Measurements from ENCODE around the gene EEF1AKMT1. TPM values are rescaled to one million over a fixed set of nuclear protein-coding genes. Genes with fewer than 3 reads are reported as not detected.
A peak's percentile ranks its signal among the peaks of the same experiment; 100 is the strongest.

The EEF1AKMT1 gene
- total RNA-seq, 1 donor from 2014 or later = 2.9 TPM

GRCh38 chr13:20689291-20689690 lies 84.5 kb downstream of the EEF1AKMT1 start:
- no peak for DNase-seq
- no peaks in the 10 kb centered on the region for H3K36me3 Mint-ChIP-seq (ENCODE audit: unreplicated experiment)
- no peak overlapping the region for H3K27ac Mint-ChIP-seq (ENCODE audit: unreplicated experiment)
- no peak overlapping the region for H3K4me3 Mint-ChIP-seq (ENCODE audit: unreplicated experiment)
- H3K9me3 Mint-ChIP-seq (ENCODE audit: unreplicated experiment) = peaks cover 2% of the 10 kb centered on the region
- peaks cover 3% of the 10 kb centered on the region for H3K27me3 Mint-ChIP-seq (ENCODE audit: unreplicated experiment)
- H3K4me1 Mint-ChIP-seq (ENCODE audit: low read depth, unreplicated experiment) = peaks cover 14% of the 10 kb centered on the region
- TF ChIP-seq CTCF (IDR thresholded peaks at IDR 0.05; ENCODE audit: partially characterized antibody, unreplicated experiment) = no peak

GRCh38 chr13:20686863-20687579 lies 86.7 kb downstream of the EEF1AKMT1 start:
- H3K36me3 Mint-ChIP-seq (ENCODE audit: unreplicated experiment) = no peaks in the 10 kb centered on the region
- peaks cover 7% of the 10 kb centered on the region for H3K27me3 Mint-ChIP-seq (ENCODE audit: unreplicated experiment)
- no peak for DNase-seq
- H3K4me3 Mint-ChIP-seq (ENCODE audit: unreplicated experiment) = no peak overlapping the region
- H3K9me3 Mint-ChIP-seq (ENCODE audit: unreplicated experiment) = peaks cover 2% of the 10 kb centered on the region
- TF ChIP-seq CTCF (IDR thresholded peaks at IDR 0.05; ENCODE audit: partially characterized antibody, unreplicated experiment) = no peak
- H3K4me1 Mint-ChIP-seq (ENCODE audit: low read depth, unreplicated experiment) = peaks cover 14% of the 10 kb centered on the region
- no peak overlapping the region for H3K27ac Mint-ChIP-seq (ENCODE audit: unreplicated experiment)

GRCh38 chr13:20686167-20686566 lies 87.6 kb downstream of the EEF1AKMT1 start:
- TF ChIP-seq CTCF (IDR thresholded peaks at IDR 0.05; ENCODE audit: partially characterized antibody, unreplicated experiment) = no peak
- Mint-ChIP-seq H3K27ac (ENCODE audit: unreplicated experiment) (peak overlapping the region; percentile 22), H3K36me3 (ENCODE audit: unreplicated experiment) (no peaks in the 10 kb centered on the region), H3K9me3 (ENCODE audit: unreplicated experiment) (peaks cover 2% of the 10 kb centered on the region), H3K4me1 (ENCODE audit: low read depth, unreplicated experiment) (peaks cover 14% of the 10 kb centered on the region), H3K4me3 (ENCODE audit: unreplicated experiment) (no peak overlapping the region), H3K27me3 (ENCODE audit: unreplicated experiment) (peaks cover 7% of the 10 kb centered on the region)
- DNase-seq = no peak

- Mint-ChIP-seq H3K4me3 (ENCODE audit: unreplicated experiment) (no peak overlapping the region), H3K4me1 (ENCODE audit: low read depth, unreplicated experiment) (peaks cover 16% of the 10 kb centered on the region), H3K27me3 (ENCODE audit: unreplicated experiment) (peaks cover 7% of the 10 kb centered on the region), H3K9me3 (ENCODE audit: unreplicated experiment) (peaks cover 2% of the 10 kb centered on the region), H3K27ac (ENCODE audit: unreplicated experiment) (no peak overlapping the region), H3K36me3 (ENCODE audit: unreplicated experiment) (no peaks in the 10 kb centered on the region)
- no peak for DNase-seq
- TF ChIP-seq CTCF (IDR thresholded peaks at IDR 0.05; ENCODE audit: partially characterized antibody, unreplicated experiment) = no peak
These were observed 88.7 kb downstream of the EEF1AKMT1 start for GRCh38 chr13:20685092-20685491.

- Mint-ChIP-seq H3K36me3 (ENCODE audit: unreplicated experiment) (no peaks in the 10 kb centered on the region), H3K4me1 (ENCODE audit: low read depth, unreplicated experiment) (peaks cover 16% of the 10 kb centered on the region)
These were observed 89.2 kb downstream of the EEF1AKMT1 start for GRCh38 chr13:20684546-20684945.

More at GRCh38 chr13:20684546-20684945, 89.2 kb downstream of the EEF1AKMT1 start:
- Mint-ChIP-seq H3K27ac (ENCODE audit: unreplicated experiment) (peak overlapping the region; percentile 65), H3K9me3 (ENCODE audit: unreplicated experiment) (peaks cover 2% of the 10 kb centered on the region), H3K27me3 (ENCODE audit: unreplicated experiment) (peaks cover 7% of the 10 kb centered on the region), H3K4me3 (ENCODE audit: unreplicated experiment) (no peak overlapping the region)
- no peak for DNase-seq
- no peak for TF ChIP-seq CTCF (IDR thresholded peaks at IDR 0.05; ENCODE audit: partially characterized antibody, unreplicated experiment)
